HG02642 (cell line): ENCODE data around the gene MPRIP.
"Not testable (repeated sequence)": the region's sequence is repeated elsewhere in the genome, so short reads cannot be mapped to it uniquely, and the experiment has no call there.

ENCODE experiments used
- ATAC-seq: cut with Tn5 transposase; IDR thresholded peaks from one replicate; pipeline ENCODE4 v1.9.1; 2021; ENCODE audit warnings: mild to moderate bottlenecking; ENCODE audit not compliant: unreplicated experiment, poor library complexity

MPRIP gene

DNA sequence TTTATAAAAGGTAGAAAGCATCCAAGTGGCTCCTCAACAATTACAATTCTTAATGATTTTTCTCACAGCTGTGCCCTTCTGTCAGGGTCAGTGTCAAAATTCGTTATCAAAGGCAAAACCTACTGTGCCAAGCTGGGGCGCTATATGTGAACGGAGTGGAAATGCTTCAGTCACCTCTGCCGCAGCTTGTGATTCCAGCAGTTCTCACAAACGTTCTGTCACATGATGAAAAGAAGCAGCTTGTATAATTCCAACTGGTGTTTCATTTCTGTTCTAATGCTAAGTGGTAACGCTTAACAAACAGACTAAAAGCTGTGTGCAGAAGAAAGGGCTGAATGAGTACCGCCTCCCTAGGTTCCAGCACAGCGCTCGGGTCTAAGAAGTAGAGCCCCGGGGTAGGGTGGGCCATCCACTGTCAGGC is 149.7 kb downstream of the MPRIP start:
- ATAC-seq: no peak

DNA sequence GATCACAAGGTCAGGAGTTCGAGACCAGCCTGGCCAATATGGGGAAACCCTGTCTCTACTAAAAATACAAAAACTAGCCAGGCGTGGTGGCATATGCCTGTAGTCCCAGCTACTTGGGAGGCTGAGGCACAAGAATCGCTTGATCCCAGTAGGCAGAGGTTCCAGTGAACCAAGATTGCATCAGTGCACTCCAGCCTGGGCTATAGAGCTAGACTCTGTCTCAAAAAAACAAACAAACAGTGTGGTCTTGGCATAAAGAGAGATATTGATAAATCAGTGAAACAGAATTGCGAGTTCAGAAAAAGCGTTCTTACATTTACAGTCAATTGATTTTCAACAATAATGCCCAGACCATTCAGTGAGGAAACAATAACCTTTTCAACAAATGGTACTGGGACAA is 153.2 kb downstream of the MPRIP start:
- ATAC-seq: not testable (repeated sequence)

DNA sequence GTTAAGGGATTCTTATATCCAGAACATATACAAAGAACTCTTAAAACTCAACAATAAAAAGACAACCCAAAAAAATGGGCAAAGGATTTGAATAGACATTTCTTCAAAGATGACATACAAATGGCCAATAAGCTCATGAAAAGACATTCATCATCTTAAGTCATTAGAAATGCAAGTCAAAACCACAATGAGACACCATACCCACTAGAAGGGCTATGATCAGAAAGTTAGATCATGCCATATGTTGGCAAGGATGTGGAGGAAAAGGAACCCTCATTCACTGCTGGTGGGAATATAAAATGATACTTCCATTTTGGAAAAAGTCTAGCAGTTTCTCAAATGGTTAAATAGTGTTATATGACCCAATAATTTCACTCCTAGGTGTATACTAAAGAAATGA is 154.5 kb downstream of the MPRIP start:
- no peak for ATAC-seq

DNA sequence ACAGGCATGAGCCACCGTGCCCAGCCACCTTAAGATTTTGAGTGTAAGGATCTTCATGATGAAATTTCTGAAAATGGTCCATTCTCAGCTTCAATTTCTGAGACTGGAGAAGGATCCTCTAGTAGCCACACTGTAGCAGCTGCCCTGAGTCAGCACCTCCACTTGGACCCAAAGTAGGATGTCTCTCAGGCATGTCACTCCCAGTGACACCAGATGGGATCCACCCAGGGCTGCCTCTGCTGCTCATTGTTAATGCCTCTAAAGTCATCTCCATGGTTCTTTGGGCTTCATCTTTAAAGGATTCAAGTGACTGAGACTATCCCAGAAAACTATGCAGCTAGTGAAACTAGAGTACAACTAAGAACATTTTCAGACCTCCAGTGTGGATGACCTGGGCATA is 156.0 kb downstream of the MPRIP start:
- ATAC-seq: no peak

DNA sequence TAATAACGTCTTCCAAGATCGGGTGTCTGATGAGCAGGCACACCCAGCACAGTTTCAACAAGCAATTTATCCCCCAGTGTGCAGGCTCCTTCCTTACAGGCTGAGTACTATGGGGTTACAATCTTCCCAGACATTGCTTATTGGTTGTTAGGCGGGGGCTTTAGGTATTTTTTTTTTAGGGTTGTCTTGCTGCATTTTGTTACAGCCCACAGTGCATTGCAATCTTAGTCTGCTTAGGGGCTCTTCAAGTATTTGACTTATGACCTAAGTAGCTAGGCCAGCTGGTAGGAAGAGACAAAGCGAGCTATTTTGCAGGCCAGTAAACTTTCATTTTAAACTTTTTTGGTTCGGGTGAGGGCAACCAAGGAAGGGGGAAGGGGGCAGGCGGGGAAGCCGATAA is 158.1 kb downstream of the MPRIP start:
- ATAC-seq: no peak

DNA sequence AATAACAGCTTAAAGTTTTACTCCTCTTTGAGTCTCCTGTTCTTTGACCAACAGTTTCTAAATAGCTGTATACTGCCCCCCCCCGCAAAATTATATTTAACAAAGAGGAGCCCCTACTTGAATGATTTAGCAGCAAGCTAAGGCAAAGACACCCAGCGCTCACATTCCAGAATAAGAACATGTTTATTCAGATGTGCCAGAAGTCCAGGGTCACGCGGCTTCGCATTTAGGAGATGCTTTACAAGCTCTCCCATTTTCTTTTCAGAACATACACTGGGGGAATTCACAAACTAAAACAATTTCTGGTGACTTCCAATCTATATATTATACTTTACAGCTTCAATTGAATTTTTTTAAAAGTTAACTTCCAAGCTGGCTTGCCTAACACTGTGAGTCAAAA is 158.6 kb downstream of the MPRIP start:
- ATAC-seq: no peak

DNA sequence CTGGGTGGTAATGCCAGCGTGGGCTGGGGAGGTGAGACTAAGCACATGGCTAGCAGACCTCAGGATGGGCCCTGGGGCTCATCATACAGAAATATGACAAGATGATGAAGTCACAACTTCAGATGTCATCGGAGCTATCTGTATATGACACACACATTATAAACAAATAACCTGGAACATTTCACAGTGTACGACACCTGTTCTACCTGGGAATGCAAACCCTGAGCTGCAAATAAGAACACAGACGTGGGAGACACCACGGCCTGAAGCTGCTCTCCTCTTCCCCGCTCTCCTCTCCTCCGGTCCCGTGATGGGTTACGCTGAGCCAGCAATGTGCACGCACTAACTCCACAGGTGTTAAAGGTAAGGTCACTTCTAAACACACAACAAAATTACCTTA is 159.0 kb downstream of the MPRIP start:
- no peak for ATAC-seq

DNA sequence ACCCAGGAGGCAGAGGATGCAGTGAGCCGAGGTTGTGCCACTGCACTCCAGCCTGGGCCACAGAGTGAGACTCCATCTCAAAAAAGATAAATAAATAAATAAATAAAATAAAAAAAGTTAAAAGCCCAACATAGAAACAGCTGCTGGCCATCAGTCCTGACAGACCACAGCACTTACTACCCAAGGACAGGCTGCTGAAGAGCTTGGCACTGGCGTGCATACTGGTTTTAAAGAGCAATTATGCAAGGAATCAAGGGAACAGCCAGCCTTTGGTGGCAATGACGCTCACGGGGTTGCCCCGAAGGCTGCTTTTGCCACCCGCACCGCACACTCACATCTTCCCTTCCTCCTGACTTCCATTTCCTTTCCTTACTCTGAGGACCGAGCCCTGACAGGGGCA is 159.7 kb downstream of the MPRIP start:
- ATAC-seq: no peak

DNA sequence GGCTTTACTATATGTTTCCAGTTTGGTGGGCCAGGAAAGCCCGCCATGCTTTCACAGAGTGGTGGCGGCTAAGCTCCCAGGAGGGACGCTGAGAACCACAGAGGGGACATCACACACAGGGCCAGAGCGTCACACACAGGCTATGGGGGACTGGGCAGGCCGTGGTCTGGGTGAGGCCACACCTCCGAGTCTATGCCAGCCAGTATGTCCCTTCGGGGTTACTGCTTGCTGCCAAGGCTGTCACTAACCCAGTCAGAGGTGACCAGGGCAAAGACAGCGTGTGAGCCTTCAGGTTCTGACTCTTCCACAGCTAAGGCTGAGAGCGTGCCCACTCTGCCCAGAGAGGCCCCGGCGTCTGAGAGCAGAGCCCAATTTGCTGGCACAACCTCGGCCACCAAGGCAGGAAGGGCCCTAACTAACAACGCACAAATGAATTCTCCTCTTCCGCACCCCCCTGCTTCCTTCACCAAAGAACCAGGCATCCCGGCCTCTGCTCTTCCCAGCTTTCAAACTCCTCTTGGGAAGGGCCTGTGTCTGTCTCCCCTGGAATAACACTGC is 161.0 kb downstream of the MPRIP start:
- no peak for ATAC-seq

DNA sequence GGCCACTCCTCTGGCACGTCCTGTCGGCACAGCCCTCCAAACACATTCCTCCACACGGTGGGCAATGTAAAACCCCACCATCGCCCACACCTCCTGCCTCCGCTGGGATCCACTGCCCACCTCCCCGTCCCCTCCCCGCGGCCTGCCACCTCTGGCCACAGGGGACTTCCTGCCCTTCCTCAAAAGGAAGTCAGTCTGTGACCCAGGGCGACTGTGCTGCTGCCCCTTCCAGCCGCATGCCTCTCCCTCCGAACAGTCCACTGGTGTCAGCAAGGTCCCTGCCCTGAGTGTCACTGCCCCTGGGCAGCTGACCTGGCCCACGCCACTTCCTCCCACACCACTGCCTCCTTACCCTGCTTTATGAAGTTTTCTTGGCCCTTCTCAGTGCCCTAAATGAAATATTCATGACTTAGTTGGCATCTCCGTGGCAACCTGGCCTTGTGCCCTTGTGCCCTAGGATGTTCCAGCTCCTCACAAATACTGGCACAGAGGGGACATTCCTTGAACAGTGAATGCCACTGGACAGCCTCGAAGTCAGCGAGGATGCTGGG is 161.9 kb downstream of the MPRIP start:
- no peak for ATAC-seq

DNA sequence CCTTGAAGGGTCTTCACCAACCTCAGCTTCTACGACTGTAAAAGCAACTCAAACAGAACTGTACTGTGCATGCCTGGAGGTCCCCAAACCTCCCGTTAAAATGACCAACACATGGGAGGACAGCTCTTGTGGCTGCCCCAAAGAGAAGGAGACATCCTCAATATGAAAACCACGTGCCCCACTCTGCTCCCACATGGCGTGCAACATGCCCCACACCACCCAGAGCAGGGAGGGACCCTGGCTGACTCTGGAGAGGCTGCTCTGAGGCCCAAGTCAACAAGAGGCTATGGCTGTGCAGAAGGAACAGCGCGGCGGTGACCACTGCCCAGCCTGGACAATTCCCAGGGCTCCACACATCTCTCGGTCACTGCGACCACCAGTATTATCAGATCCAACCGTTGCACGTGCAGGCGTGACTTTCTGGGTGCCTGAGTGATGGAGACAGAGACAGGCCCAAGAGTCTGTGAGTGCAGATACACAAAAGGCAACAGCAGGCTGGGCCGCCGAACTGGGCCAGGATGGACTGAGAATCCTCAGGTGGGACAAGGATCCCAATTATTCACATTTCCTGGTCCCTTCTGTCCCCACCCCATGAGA is 162.5 kb downstream of the MPRIP start:
- ATAC-seq: no peak

DNA sequence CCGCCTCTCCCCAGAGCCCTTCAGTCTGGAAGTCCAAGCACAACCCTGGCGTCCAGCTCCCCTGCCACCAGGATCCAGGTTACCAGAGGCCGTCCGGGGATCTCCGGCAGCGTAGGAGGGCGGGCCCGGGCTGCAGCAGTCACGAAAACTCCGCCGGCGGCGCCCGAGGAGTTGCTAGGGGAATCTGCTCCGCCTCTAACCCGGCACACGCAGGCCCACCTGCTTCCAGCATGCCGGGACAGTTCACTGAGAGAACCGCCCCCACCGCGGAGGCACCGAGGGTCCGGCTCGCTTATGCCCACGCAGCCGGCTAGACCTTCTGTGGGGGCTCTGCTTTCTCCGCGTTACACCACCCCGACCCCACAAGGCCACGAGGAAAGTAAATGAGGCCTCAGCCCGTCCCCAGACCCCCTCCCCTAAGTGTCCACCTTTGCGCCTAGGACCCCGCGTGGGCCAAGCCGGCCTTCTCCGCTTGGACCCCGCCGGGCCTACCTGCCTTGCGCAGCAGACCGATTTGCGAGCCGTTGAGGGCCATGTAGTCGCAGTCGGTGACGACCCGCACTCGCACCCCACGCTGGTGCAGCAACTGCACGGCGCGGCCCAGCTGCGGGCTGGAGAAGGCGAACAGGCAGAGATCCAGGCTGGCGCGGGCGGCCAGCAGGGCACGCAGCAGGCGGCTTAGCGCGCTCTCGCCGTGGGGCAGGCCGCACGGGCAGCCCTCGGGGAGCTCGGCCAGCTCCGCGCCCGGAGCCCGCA is 163.3 kb downstream of the MPRIP start:
- peak; percentile 49 for ATAC-seq

DNA sequence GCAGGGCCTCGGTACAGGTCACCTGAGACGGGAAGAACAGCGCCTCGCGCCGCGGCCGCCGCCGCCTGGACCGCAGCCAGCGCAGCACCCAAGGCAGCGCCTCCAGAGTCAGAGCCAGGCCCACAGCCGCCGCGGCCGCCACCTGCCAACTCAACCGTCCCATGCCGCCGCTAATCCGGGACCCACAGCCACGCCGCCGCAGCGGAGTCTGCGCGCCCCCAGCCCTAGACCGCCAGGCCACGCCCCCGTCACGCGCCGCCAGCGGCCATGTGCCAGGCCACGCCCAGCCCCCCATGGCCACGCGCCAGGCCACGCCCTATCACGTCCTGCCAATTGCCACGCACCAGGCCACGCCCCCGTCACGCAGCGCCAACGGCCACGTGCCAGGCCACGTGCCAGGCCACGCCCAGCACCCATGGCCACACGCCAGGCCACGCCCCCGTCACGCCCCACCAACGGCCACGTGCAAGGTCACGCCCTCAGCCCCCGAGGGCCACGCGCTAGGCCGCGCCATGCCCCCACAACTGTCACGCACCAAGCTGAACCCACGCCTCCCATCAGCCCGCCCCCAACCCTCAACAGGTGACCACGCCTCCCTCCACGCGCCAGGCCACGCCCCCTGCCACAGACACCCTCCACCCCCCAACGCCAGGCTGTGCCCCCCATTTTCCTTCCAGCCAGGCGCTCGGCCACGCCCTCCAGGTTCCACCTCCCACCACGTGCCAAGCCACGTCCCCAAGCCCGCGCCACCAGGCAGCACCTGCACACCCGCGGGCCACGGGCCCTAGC is 164.1 kb downstream of the MPRIP start, which contains the start of gene PLD6:
Gene PLD6 (minus strand): TSS at position 210 of the 789 bp plus-strand sequence. CDS start 47 bp downstream, at position 163.
- ATAC-seq: peak; percentile 70

DNA sequence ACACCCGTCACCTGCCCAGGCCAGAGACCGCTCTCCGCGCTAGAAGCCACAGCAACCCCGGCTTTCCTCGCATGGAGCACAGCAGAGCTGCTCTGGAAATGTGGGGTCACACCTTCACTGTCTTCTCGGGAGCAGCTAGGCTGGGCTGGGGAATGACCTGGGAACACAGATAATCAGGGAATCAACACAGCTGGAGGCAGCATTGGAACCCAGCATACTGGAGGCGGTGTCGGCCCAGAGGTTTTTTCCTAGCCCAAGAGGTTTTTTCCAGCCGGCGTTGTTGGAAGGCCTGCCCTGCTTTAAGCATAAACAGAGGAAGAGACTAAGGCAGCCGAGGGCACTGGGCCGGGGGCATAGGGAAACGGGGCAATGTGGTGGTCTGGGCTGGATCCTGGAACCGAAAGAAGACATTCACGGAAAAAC is 164.7 kb downstream of the MPRIP start:
- ATAC-seq: no peak

DNA sequence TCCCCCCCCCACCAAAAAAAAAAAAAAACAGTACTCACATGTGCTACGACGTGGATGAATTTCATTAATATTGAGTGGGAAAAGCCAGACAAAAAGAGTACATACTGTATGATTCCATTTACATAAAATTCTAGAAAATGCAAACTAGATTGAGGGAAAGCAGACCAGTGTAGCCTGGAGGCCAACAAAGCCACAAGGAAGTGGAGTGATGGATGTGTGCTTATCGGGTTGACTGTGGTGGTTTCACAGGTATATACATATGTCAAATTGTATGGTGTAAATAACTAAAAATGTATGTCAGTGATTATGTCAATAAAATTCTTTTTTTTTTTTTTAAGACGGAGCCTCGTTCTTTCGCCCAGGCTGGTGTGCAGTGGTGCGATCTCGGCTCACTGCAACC is 165.7 kb downstream of the MPRIP start:
- no peak for ATAC-seq

DNA sequence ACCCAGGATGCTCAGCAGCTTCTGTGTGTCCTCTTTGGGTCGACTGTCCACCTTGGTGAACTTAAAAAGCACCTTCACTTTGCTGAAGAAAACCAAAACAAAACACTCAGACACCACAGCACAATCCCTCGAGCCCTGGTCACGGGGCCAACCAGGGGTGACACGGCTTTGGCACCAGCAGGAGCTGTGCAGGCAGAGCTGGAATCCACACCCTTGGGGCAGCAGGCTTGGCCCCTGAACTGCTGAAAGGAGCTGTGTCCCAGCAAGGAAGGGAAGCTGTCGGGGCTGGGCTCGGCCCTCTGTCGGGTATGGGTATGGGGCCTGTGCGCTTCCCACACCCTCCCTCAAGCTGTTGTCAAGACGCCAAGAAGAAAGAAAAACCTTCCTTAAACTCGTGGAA is 171.5 kb downstream of the MPRIP start:
- ATAC-seq: no peak

DNA sequence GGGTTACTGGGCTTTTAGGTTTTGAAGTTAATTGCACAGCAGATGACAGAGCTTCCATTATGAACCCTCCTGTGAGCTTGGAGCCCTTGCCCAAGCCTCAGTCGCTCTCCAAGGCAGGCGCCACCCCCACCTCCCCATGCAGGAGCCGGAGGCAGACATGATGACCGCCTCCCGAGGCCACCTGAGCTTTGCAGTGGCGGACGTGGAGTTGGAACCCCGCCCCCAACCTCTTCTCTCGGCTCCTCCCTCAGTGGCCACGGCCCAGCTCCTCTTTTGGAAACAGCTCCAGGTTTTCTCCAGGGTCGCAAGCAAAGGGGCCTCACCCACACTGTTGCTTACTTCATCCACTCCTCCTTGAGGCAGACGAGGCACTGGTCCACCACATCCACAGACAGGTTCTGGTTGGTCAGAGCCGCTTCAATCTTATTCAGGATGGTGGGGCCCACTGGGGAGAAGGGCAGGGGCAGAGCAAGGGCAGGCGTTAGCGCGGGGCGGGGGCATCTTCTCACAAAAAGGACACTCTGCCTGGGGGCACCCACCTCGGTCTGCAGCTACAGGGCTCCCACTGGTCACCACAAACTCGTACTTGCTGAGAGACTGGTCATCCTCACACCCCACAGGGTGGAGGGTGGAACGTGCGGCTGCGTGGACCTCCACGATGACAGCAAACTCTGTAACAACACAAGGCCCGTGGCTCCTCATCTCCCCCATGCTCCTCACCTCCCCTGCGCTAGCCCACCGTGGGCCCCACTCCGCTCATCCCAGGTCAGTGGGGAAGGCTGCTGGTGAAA is 172.6 kb downstream of the MPRIP start:
- no peak for ATAC-seq

DNA sequence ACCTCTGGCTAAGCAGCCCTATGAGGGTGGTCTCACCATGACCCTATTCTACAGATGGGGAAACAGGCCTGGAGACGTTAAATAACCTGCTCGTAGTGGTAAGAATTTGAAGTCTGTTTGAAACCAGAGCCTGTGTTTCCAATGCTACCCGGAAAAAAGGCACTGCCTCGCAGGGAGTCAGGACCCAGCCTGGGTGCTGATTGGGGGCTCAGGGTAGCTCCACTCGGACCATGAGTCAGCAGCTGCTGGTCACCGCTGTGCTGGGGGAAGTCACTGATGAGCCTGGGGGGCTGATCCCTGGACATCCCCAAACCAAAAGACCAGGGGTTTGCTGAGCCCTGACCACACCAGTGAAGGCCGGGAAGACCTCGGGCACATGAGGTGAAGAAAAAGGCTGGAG is 173.3 kb downstream of the MPRIP start:
- no peak for ATAC-seq

DNA sequence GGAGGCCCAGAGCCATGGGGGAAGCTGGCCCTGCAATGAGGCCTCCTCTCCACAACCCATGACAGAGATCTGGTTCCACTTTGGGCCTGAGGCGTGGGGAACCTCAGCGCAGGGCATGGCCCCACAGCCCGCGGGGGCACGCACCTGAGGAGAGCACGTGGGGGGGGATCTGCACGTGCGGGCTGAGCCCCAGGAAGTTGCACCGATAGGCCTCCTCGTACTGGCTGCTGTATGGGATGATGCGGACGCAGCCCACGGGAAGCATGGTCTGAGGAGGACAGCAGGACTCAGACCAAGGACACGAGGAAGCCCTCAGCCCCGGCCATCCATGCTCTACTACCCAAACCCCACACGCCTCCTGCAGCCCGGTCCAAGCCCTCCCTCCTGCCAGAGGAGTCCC is 174.0 kb downstream of the MPRIP start:
- ATAC-seq: no peak

DNA sequence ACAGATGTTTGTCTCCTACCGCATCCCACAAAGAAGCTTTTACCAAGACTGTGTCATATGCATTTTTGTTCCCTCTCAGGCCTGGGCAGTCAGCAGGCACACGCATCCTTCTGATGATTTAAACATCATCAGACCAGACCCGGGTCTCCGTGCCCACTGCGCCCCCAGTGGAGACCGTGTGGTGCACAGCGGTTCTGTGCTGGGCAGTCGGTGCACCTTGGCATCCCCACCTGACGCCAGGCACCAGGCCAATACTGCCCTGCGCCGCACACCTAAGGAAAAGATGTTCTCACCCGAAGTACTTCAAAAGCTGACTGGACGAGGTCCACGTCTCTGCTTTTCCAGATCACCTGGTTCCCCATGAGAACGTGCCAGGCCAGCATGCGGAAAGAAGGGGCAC is 174.5 kb downstream of the MPRIP start:
- no peak for ATAC-seq
